Left ventricle myocardium inferior (tissue), 1 donor: ENCODE data around the gene GTF2IRD1. TPM values are rescaled to one million over a fixed set of nuclear protein-coding genes. Genes with fewer than 3 reads are reported as not detected.
"Not testable (repeated sequence)": the region's sequence is repeated elsewhere in the genome, so short reads cannot be mapped to it uniquely, and the experiment has no call there.

Experiments
- DNase-seq: peaks from one replicate; pipeline ENCODE4 v3.0.0-alpha.2; 2020
- H3K27ac ChIP-seq: fragments of 200-600 bp; replicated peaks from 2 replicates; pipeline ENCODE4 v1.8.0; 2021
- H3K27me3 ChIP-seq: fragments of 200-600 bp; 2 replicates; pipeline ENCODE4 v1.8.0; 2021; ENCODE audit warnings: low read depth
- H3K36me3 ChIP-seq: fragments of 200-600 bp; 2 replicates; pipeline ENCODE4 v1.8.0; 2021
- H3K4me1 ChIP-seq: fragments of 200-600 bp; 2 replicates; pipeline ENCODE4 v1.8.0; 2021
- H3K4me3 ChIP-seq: fragments of 200-600 bp; 2 replicates; pipeline ENCODE4 v1.8.0; 2021; ENCODE audit warnings: mild to moderate bottlenecking, moderate library complexity
- H3K9me3 ChIP-seq: fragments of 200-600 bp; replicated peaks from 2 replicates; pipeline ENCODE4 v1.8.0; 2021
- intact Hi-C: fragments of 100-400 bp; cut with micrococcal nuclease; formaldehyde crosslinking; loops from one replicate; pipeline ENCODE4 v1.11.0; 2022
- total RNA-seq: library from RNA; stranded (reverse); fragmentation: NEBNext Ultra II Directional; extraction: Animal tissue kit (Norgen Biotek cat#: 25700); gene quantifications from one replicate; pipeline ENCODE4 v1.2.1, GENCODE V29; 2021
- TF ChIP-seq, protein P1 (sequence below): fragments of 200-600 bp; IDR thresholded peaks from 2 replicates; pipeline ENCODE4 v1.8.0; 2021; ENCODE audit warnings: antibody characterized with exemption, mild to moderate bottlenecking, borderline replicate concordance
- donor health status: DM: no; HTN: yes; CAD: no; lungs with severe emphysema.

GTF2IRD1 gene
- total RNA-seq, 1 donor from 2014 or later: 15.8 TPM

DNA sequence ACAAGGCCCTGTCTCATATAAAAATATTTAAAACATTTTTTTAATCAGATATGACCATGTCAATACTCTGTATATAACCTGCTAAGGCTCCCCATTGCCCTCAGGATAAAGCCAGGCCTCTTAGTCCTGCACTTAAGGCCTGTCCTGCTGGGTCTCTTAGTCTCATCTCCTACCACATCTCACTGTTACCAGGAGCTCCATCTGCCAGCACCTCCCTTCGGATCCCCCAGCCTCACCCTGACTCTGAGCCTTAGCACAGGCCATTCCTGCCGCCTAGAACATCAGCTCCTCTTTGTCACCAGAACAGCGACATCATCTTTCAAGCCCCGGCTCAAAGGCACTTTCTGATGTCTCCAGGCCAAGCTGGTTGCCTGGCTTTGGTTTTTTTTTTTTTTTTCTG is 25.7 kb upstream of the GTF2IRD1 start:
- Histone ChIP-seq H3K27ac (no peak overlapping the region), H3K9me3 (no peaks in the 10 kb centered on the region), H3K4me1 (no peaks in the 10 kb centered on the region), H3K27me3 (no peaks in the 10 kb centered on the region), H3K36me3 (no peaks in the 10 kb centered on the region), H3K4me3 (no peak overlapping the region)
- DNase-seq: no peak
- intact Hi-C loops: no loop called here
- TF ChIP-seq, protein P1, sequence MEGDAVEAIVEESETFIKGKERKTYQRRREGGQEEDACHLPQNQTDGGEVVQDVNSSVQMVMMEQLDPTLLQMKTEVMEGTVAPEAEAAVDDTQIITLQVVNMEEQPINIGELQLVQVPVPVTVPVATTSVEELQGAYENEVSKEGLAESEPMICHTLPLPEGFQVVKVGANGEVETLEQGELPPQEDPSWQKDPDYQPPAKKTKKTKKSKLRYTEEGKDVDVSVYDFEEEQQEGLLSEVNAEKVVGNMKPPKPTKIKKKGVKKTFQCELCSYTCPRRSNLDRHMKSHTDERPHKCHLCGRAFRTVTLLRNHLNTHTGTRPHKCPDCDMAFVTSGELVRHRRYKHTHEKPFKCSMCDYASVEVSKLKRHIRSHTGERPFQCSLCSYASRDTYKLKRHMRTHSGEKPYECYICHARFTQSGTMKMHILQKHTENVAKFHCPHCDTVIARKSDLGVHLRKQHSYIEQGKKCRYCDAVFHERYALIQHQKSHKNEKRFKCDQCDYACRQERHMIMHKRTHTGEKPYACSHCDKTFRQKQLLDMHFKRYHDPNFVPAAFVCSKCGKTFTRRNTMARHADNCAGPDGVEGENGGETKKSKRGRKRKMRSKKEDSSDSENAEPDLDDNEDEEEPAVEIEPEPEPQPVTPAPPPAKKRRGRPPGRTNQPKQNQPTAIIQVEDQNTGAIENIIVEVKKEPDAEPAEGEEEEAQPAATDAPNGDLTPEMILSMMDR: no peak

DNA sequence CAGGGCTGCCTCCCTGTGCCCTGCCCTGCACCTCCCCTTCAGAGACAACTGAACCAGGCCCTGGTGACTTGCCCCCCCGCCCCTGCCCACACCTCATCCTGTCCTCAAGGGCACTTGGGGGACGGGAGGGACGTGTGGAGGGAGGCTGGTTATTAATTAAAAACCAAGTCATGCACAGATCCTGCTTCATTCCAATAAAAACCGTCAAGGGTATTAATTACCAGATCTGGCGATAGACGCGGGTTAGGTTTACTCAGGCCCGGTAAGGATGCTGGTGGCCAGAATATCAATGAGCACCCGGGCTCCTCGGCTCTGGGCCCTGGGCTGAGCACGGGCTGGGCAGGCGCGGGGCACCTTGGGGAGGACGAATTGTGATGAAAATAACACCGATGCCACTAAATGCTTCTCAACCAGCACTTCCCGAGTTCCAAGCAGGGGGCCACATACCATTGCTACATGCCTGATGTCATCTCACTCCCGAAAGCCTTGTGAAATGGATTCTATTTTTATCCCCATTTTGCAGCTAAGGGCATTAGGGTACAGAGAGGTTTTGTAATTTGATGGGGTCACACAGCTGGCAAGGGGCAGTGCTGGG is 24.5 kb upstream of the GTF2IRD1 start:
- intact Hi-C loops: no loop called here
- no peaks in the 10 kb centered on the region for H3K27me3 ChIP-seq
- no peaks in the 10 kb centered on the region for H3K4me1 ChIP-seq
- no peaks in the 10 kb centered on the region for H3K9me3 ChIP-seq
- TF ChIP-seq, protein P1: no peak
- no peaks in the 10 kb centered on the region for H3K36me3 ChIP-seq
- no peak overlapping the region for H3K27ac ChIP-seq
- H3K4me3 ChIP-seq: no peak overlapping the region
- DNase-seq: no peak

DNA sequence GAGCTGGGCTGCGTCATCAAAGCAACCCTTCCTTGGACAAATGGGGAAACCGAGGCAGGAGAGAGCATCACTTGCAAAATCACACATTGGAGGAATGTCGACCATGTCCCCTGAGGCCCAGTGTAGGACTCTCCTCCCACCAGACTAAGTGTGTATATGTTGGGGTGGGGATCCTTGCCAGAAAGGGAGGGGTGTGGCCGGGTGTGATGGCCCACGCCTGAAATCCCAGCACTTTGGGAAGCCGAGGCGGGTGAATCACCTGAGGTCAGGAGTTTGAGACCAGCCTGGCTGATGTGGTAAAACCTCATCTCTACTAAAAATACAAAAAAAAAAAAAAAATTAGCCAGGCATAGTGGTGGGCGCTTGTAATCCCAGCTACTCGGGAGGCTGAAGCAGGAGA is 23.3 kb upstream of the GTF2IRD1 start:
- intact Hi-C loops, H3K27me3 ChIP-seq, H3K9me3 ChIP-seq, H3K27ac ChIP-seq, H3K4me1 ChIP-seq, H3K36me3 ChIP-seq, DNase-seq, H3K4me3 ChIP-seq: not testable (repeated sequence)

DNA sequence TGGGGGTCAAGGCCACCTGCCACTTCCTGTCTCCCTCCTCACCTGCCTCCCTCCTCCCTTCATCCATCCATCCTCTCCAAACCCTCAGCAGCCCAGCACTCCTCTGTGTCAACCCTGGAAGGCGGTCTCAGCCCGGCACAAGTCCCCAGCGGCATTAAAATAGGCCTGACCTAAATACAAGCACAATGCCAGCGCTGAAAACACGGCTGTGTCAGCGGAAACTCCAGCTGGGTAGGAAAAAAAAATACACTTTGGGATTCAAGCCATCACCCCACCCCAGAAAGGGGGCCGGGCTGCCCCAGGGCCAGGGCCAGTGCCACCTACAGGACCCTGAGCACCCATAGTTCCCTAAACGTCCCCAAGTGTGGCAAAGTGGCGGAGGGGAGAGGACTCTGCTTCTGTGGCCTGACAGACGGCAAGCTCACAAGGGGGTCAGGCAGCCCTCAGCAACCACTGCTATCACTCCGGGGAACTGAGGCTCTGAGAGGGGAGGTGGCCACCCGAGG is 22.7 kb upstream of the GTF2IRD1 start:
- no peaks in the 10 kb centered on the region for H3K36me3 ChIP-seq
- no peaks in the 10 kb centered on the region for H3K4me1 ChIP-seq
- TF ChIP-seq, protein P1: no peak
- no peak for DNase-seq
- intact Hi-C loops: no loop called here
- H3K9me3 ChIP-seq: no peaks in the 10 kb centered on the region
- H3K4me3 ChIP-seq: no peak overlapping the region
- no peaks in the 10 kb centered on the region for H3K27me3 ChIP-seq
- H3K27ac ChIP-seq: no peak overlapping the region

DNA sequence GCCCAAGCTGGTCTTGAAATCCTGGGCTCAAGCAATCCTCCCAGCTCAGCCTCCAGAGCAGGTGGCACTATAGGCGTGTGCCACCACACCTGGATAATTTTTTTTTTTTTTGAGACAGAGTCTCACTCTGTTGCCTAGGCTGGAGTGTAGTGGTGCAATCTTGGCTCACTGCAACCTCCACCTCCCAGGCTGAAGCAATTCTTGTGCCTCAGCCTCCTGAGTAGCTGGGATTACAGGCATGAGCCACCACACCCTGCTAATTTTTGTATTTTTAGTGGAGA is 16.5 kb upstream of the GTF2IRD1 start:
- H3K4me3 ChIP-seq, H3K36me3 ChIP-seq, H3K4me1 ChIP-seq, intact Hi-C loops, DNase-seq, H3K27ac ChIP-seq: not testable (repeated sequence)
- peaks cover 10% of the 10 kb centered on the region for H3K27me3 ChIP-seq
- H3K9me3 ChIP-seq: peaks cover 12% of the 10 kb centered on the region

DNA sequence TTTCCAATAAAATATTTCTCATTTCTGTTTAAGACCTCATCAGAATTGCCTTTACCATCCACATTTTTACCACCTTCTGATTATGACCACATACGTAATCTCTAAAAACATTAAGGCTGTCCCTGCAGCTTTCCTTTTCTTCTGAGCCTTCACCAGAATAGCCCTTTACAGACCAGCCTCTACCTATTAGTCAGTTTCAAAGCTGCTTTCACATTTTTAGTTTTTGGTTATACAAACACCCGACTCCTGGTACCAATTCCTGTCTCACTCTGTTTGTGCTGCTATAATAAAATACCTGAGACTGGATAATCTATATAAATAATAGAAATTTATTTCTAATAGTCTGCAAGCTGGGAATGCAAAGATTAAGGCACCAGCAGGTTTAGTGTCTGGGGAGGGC is 15.4 kb upstream of the GTF2IRD1 start:
- no peak for DNase-seq
- Histone ChIP-seq H3K4me3 (no peak overlapping the region), H3K36me3 (no peaks in the 10 kb centered on the region), H3K27ac (no peak overlapping the region), H3K9me3 (peaks cover 12% of the 10 kb centered on the region), H3K27me3 (peaks cover 10% of the 10 kb centered on the region), H3K4me1 (no peaks in the 10 kb centered on the region)
- intact Hi-C loops: no loop called here
- TF ChIP-seq, protein P1: no peak
